ENCODE results near the gene KRTAP4-1.
"Not testable (repeated sequence)": the region's sequence is repeated elsewhere in the genome, so short reads cannot be mapped to it uniquely, and the experiment has no call there.

Gene KRTAP4-1

DNA sequence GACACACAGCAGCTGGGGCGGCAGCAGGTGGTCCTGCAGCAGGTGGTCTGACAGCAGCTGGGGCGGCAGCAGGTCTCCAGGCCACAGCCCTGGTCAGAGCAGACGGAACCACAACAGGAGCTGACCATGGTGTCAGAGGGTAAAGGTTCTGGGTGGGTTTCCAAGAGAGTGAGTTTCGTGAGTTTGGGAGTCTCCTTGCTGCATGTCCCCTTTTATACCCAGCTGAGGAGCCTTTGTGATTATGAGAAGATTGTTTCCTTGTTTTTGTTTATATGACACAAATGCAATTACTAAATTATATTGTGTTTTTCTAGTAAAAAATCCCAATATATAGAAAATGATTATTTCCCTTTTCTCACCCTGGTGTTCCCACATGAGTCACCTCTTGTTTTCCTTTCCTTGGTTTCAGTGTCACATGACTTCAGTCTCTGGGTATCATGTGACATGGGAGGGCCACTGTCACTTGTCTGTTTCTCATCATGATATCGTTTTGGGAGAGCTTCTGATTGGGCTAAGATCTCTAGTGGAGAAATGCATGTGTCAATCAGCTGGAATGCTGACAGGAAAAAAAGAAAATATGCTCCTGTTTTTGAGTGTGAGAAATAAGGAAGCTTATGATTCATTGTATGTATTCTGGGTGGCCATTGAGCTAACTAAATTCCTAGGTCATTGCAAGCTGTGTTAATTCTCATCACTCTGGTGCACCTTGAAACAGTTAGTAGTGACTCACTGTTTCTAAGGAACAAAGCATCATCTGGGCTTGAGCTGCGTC lies 44.2 kb downstream of the KRTAP4-1 start, which contains the start of gene KRTAP4-6:
Gene KRTAP4-6, minus strand, starts transcription at position 185 of the 772 bp plus-strand sequence. Its CDS starts 57 bp downstream, at position 128.
- TF ChIP-seq, protein P1, sequence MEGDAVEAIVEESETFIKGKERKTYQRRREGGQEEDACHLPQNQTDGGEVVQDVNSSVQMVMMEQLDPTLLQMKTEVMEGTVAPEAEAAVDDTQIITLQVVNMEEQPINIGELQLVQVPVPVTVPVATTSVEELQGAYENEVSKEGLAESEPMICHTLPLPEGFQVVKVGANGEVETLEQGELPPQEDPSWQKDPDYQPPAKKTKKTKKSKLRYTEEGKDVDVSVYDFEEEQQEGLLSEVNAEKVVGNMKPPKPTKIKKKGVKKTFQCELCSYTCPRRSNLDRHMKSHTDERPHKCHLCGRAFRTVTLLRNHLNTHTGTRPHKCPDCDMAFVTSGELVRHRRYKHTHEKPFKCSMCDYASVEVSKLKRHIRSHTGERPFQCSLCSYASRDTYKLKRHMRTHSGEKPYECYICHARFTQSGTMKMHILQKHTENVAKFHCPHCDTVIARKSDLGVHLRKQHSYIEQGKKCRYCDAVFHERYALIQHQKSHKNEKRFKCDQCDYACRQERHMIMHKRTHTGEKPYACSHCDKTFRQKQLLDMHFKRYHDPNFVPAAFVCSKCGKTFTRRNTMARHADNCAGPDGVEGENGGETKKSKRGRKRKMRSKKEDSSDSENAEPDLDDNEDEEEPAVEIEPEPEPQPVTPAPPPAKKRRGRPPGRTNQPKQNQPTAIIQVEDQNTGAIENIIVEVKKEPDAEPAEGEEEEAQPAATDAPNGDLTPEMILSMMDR (IDR thresholded peaks at IDR 0.05; ENCODE audit: insufficient read depth, low read depth, low read length, missing control alignments), result no peak
- no peak within 1 kb of the TSS for H3K4me3 ChIP-seq (ENCODE audit: low read depth, low read length)
- no peak for DNase-seq (ENCODE audit: low read depth)

DNA sequence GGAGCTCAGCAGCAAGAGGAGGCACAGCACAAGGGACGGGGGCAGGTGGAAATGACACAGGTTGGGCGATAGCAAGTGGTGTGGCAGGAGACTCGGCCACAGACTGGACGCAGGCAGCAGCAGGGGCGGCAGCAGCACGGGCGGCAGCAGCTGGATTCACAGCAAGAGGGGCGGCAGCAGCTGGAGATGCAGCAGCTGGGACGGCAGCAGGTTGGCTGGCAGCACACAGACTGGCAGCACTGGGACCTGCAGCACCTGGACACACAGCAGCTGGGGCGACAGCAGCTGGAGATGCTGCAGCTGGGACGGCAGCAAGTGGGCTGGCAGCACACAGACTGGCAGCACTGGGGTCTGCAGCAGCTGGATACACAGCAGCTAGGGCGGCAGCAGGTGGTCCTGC lies 44.8 kb downstream of the KRTAP4-1 start:
- DNase-seq (ENCODE audit: low read depth), result not testable (repeated sequence)

More for the DNA sequence above, 44.8 kb downstream of the KRTAP4-1 start:
- not testable (repeated sequence) for H3K4me3 ChIP-seq (ENCODE audit: low read depth, low read length)

Measured in GM12865 (cell line).